ENCODE results near the gene GRIK1. TPM values are rescaled to one million over a fixed set of nuclear protein-coding genes. Genes with fewer than 3 reads are reported as not detected.

Gene GRIK1
- total RNA-seq, 1 experiment from 2014 or later: 0.09 TPM

GRCh38 chr21:29625990-29626389 is 313.8 kb downstream of the GRIK1 start (continued):
- TF ChIP-seq FOXJ3 (CRISPR knock-in tag; IDR thresholded peaks at IDR 0.05; ENCODE audit: borderline replicate concordance) (no peak), NR2C2 (CRISPR knock-in tag; IDR thresholded peaks at IDR 0.05) (no peak), MXD4 (CRISPR knock-in tag; IDR thresholded peaks at IDR 0.05; ENCODE audit: borderline replicate concordance) (no peak)

DNA sequence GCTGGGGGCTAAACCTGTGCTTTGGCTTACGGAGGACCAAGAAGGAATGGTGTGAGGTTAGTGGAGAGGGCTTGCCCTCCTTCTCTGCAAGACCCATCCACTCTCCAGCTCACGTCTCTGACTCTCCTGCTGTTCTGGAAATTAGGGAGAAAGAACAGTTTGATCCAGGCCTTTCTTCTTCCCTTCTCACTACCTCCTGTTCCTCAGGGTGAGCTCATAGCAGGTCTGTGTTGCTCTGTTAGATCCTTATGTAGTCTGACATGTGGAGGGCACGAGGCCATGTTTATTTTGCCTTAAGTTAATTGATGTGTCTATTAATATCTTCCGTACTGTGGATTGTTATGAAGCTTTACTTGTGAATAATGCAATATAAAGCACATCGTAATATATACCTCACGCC is 315.0 kb downstream of the GRIK1 start:
- Mint-ChIP-seq H3K36me3 (no peaks in the 10 kb centered on the region), H3K9me3 (peaks cover 6% of the 10 kb centered on the region), H3K27me3 (ENCODE audit: low read depth) (no peaks in the 10 kb centered on the region), H3K27ac (no peak overlapping the region), H3K4me1 (no peaks in the 10 kb centered on the region), H3K4me3 (no peak overlapping the region)
- DNase-seq (ENCODE audit: low spot score): no peak
- no peak for ATAC-seq
- TF ChIP-seq, protein P1, sequence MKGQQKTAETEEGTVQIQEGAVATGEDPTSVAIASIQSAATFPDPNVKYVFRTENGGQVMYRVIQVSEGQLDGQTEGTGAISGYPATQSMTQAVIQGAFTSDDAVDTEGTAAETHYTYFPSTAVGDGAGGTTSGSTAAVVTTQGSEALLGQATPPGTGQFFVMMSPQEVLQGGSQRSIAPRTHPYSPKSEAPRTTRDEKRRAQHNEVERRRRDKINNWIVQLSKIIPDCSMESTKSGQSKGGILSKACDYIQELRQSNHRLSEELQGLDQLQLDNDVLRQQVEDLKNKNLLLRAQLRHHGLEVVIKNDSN (CRISPR knock-in tag; IDR thresholded peaks at IDR 0.05): no peak
- no peak for TF ChIP-seq PRRX2 (CRISPR knock-in tag; IDR thresholded peaks at IDR 0.05)
- TF ChIP-seq, protein P2, sequence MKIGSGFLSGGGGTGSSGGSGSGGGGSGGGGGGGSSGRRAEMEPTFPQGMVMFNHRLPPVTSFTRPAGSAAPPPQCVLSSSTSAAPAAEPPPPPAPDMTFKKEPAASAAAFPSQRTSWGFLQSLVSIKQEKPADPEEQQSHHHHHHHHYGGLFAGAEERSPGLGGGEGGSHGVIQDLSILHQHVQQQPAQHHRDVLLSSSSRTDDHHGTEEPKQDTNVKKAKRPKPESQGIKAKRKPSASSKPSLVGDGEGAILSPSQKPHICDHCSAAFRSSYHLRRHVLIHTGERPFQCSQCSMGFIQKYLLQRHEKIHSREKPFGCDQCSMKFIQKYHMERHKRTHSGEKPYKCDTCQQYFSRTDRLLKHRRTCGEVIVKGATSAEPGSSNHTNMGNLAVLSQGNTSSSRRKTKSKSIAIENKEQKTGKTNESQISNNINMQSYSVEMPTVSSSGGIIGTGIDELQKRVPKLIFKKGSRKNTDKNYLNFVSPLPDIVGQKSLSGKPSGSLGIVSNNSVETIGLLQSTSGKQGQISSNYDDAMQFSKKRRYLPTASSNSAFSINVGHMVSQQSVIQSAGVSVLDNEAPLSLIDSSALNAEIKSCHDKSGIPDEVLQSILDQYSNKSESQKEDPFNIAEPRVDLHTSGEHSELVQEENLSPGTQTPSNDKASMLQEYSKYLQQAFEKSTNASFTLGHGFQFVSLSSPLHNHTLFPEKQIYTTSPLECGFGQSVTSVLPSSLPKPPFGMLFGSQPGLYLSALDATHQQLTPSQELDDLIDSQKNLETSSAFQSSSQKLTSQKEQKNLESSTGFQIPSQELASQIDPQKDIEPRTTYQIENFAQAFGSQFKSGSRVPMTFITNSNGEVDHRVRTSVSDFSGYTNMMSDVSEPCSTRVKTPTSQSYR (CRISPR knock-in tag; IDR thresholded peaks at IDR 0.05): no peak
- TF ChIP-seq, protein P3, sequence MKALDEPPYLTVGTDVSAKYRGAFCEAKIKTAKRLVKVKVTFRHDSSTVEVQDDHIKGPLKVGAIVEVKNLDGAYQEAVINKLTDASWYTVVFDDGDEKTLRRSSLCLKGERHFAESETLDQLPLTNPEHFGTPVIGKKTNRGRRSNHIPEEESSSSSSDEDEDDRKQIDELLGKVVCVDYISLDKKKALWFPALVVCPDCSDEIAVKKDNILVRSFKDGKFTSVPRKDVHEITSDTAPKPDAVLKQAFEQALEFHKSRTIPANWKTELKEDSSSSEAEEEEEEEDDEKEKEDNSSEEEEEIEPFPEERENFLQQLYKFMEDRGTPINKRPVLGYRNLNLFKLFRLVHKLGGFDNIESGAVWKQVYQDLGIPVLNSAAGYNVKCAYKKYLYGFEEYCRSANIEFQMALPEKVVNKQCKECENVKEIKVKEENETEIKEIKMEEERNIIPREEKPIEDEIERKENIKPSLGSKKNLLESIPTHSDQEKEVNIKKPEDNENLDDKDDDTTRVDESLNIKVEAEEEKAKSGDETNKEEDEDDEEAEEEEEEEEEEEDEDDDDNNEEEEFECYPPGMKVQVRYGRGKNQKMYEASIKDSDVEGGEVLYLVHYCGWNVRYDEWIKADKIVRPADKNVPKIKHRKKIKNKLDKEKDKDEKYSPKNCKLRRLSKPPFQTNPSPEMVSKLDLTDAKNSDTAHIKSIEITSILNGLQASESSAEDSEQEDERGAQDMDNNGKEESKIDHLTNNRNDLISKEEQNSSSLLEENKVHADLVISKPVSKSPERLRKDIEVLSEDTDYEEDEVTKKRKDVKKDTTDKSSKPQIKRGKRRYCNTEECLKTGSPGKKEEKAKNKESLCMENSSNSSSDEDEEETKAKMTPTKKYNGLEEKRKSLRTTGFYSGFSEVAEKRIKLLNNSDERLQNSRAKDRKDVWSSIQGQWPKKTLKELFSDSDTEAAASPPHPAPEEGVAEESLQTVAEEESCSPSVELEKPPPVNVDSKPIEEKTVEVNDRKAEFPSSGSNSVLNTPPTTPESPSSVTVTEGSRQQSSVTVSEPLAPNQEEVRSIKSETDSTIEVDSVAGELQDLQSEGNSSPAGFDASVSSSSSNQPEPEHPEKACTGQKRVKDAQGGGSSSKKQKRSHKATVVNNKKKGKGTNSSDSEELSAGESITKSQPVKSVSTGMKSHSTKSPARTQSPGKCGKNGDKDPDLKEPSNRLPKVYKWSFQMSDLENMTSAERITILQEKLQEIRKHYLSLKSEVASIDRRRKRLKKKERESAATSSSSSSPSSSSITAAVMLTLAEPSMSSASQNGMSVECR (CRISPR knock-in tag; IDR thresholded peaks at IDR 0.05; ENCODE audit: borderline replicate concordance): no peak
- TF ChIP-seq, protein P4, sequence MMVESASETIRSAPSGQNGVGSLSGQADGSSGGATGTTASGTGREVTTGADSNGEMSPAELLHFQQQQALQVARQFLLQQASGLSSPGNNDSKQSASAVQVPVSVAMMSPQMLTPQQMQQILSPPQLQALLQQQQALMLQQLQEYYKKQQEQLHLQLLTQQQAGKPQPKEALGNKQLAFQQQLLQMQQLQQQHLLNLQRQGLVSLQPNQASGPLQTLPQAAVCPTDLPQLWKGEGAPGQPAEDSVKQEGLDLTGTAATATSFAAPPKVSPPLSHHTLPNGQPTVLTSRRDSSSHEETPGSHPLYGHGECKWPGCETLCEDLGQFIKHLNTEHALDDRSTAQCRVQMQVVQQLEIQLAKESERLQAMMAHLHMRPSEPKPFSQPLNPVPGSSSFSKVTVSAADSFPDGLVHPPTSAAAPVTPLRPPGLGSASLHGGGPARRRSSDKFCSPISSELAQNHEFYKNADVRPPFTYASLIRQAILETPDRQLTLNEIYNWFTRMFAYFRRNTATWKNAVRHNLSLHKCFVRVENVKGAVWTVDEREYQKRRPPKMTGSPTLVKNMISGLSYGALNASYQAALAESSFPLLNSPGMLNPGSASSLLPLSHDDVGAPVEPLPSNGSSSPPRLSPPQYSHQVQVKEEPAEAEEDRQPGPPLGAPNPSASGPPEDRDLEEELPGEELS (CRISPR knock-in tag; IDR thresholded peaks at IDR 0.05): no peak
- TF ChIP-seq FOXJ3 (CRISPR knock-in tag; IDR thresholded peaks at IDR 0.05; ENCODE audit: borderline replicate concordance): no peak
- no peak for TF ChIP-seq HMGA2 (CRISPR knock-in tag; IDR thresholded peaks at IDR 0.05)
- TF ChIP-seq SP1 (CRISPR knock-in tag; conservative IDR thresholded peaks at IDR 0.05): no peak
- TF ChIP-seq ZNF317 (CRISPR knock-in tag; IDR thresholded peaks at IDR 0.05; ENCODE audit: borderline replicate concordance, low read depth): no peak
- TF ChIP-seq OVOL2 (CRISPR knock-in tag; IDR thresholded peaks at IDR 0.05; ENCODE audit: borderline replicate concordance): no peak
- TF ChIP-seq EMX1 (CRISPR knock-in tag; IDR thresholded peaks at IDR 0.05): no peak
- TF ChIP-seq TEAD4 (CRISPR knock-in tag; IDR thresholded peaks at IDR 0.05): no peak
- ChIA-PET CTCF (no interaction called here), POLR2A (no interaction called here)

DNA sequence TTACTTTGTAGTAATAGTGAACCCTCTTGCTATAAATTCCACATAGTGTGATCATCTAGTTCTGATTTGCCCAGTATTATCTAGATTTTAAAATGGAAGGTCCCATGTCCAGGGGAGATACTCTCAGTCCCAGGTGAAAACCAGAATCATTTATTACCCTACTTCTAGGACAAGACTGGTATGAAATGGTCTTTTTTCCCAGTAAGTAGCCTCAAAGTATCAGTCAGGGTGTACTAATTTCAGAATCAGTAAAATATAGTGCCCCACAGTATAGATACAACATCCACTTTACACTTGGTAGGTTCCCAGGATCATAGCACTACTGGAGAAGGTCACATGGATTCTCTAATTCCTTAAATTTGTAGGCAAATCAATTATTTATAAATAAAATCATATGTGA is 318.3 kb downstream of the GRIK1 start:
- ChIA-PET POLR2A (no interaction called here), CTCF (no interaction called here)
- no peaks in the 10 kb centered on the region for H3K27me3 Mint-ChIP-seq (ENCODE audit: low read depth)
- H3K9me3 Mint-ChIP-seq: peaks cover 14% of the 10 kb centered on the region
- H3K36me3 Mint-ChIP-seq: peaks cover 7% of the 10 kb centered on the region; the same call in 1 of the 2 replicates
- H3K4me1 Mint-ChIP-seq: peaks cover 16% of the 10 kb centered on the region
- H3K4me3 Mint-ChIP-seq: no peak overlapping the region
- DNase-seq (ENCODE audit: low spot score): no peak
- no peak overlapping the region for H3K27ac Mint-ChIP-seq
- ATAC-seq: no peak
- TF ChIP-seq ZNF423 (CRISPR knock-in tag; IDR thresholded peaks at IDR 0.05) (no peak), ZBTB21 (CRISPR knock-in tag; IDR thresholded peaks at IDR 0.05; ENCODE audit: borderline replicate concordance) (no peak), GABPB1 (CRISPR knock-in tag; IDR thresholded peaks at IDR 0.05) (no peak)
- TF ChIP-seq, protein P5, sequence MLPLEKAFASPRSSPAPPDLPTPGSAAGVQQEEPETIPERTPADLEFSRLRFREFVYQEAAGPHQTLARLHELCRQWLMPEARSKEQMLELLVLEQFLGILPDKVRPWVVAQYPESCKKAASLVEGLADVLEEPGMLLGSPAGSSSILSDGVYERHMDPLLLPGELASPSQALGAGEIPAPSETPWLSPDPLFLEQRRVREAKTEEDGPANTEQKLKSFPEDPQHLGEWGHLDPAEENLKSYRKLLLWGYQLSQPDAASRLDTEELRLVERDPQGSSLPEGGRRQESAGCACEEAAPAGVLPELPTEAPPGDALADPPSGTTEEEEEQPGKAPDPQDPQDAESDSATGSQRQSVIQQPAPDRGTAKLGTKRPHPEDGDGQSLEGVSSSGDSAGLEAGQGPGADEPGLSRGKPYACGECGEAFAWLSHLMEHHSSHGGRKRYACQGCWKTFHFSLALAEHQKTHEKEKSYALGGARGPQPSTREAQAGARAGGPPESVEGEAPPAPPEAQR (CRISPR knock-in tag; IDR thresholded peaks at IDR 0.05): no peak
- TF ChIP-seq, protein P6, sequence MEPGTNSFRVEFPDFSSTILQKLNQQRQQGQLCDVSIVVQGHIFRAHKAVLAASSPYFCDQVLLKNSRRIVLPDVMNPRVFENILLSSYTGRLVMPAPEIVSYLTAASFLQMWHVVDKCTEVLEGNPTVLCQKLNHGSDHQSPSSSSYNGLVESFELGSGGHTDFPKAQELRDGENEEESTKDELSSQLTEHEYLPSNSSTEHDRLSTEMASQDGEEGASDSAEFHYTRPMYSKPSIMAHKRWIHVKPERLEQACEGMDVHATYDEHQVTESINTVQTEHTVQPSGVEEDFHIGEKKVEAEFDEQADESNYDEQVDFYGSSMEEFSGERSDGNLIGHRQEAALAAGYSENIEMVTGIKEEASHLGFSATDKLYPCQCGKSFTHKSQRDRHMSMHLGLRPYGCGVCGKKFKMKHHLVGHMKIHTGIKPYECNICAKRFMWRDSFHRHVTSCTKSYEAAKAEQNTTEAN (CRISPR knock-in tag; IDR thresholded peaks at IDR 0.05): no peak
- TF ChIP-seq, protein P7, sequence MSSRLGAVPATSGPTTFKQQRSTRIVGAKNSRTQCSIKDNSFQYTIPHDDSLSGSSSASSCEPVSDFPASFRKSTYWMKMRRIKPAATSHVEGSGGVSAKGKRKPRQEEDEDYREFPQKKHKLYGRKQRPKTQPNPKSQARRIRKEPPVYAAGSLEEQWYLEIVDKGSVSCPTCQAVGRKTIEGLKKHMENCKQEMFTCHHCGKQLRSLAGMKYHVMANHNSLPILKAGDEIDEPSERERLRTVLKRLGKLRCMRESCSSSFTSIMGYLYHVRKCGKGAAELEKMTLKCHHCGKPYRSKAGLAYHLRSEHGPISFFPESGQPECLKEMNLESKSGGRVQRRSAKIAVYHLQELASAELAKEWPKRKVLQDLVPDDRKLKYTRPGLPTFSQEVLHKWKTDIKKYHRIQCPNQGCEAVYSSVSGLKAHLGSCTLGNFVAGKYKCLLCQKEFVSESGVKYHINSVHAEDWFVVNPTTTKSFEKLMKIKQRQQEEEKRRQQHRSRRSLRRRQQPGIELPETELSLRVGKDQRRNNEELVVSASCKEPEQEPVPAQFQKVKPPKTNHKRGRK (CRISPR knock-in tag; IDR thresholded peaks at IDR 0.05; ENCODE audit: borderline replicate concordance): no peak
